ENCODE data around the gene ALOX15. TPM values are rescaled to one million over a fixed set of nuclear protein-coding genes. Genes with fewer than 3 reads are reported as not detected.
"Not testable (repeated sequence)": the region's sequence is repeated elsewhere in the genome, so short reads cannot be mapped to it uniquely, and the experiment has no call there.

The ALOX15 gene
- polyA plus RNA-seq, 1 experiment: not detected

DNA sequence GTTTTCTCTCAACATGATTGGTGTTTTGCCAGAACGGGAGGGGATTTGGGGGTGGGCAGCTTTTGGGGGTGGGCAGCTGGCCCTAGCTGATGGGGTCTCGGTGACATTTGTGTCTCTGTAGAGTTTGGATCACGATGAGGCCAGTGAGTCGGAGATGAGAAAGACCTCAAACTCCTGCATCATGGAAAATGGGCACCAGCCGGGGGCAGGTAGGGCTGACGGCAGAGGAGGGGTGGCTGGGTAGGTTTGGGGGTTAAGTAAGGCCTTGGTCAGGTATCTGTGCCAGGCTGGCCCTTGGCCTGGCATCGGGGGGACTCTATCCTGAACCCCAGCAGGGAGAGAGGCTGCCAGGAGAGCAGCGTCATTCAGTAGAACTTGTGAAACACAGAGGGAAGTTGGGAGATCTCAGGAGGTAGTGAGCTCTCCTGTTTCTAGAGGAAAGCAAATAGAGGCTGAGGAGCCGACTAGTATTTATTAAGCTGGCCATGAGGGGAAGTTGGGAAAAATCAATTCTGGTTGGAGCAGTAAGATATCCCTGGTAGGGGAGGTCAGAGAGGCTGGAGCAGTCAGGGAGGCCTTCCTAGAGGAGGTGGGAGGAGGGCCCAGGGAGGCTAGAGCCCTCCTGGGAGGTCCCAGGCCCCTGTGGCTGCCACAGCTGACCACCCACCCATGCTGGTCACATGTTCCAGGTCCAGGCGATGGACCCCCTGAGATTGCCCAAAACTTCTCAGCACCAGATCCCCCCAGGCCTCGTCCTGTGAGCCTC is 49.1 kb downstream of the ALOX15 start:
- ChIA-PET CTCF (interaction anchor here (0.7 to 1.0 kb wide), 2 partner anchors 19 to 40 kb away, joined by 3 read pairs; no protein-coding TSS in a partner anchor), POLR2A (no interaction called here)
- Histone ChIP-seq H3K4me3 (ENCODE audit: low read depth, low read length) (no peak overlapping the region), H3K27me3 (ENCODE audit: control insufficient read depth, insufficient read depth, low read length) (peaks cover 10% of the 10 kb centered on the region), H3K36me3 (ENCODE audit: control insufficient read depth, insufficient read depth, low read length) (no peaks in the 10 kb centered on the region)
- TF ChIP-seq CTCF (IDR thresholded peaks at IDR 0.05; ENCODE audit: insufficient read depth, low read depth, low read length): no peak
- DNase-seq (ENCODE audit: low read depth): no peak

DNA sequence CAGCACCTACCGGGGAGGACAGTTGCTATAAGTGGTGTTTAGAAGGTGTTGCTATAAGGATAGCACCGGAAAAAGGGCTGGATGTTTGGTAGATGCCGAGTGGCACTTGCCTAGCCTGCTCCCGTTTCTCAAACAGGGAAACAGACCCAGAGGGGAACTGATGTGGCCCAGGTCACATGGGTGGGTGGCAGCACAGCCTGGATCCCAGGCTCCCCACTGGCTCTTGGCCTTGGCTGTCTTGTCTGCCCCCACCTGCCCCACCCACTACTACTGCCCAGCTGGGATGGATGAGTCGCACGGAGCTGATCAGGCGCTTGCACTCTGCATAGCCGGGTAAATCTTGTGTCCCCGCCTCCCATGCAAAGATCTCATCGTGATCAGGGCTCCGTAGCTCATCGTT is 49.9 kb downstream of the ALOX15 start:
- ChIA-PET CTCF (interaction anchor here (0.7 to 1.1 kb wide), 2 partner anchors 24 to 25 kb away, joined by 3 to 4 read pairs; no protein-coding TSS in a partner anchor), POLR2A (interaction anchor here (0.6 kb wide), 1 partner anchor 426 kb away, joined by 3 read pairs; no protein-coding TSS in a partner anchor)
- no peak for DNase-seq (ENCODE audit: low read depth)
- TF ChIP-seq CTCF (IDR thresholded peaks at IDR 0.05; ENCODE audit: insufficient read depth, low read depth, low read length): no peak
- Histone ChIP-seq H3K36me3 (ENCODE audit: control insufficient read depth, insufficient read depth, low read length) (no peaks in the 10 kb centered on the region), H3K27me3 (ENCODE audit: control insufficient read depth, insufficient read depth, low read length) (peaks cover 12% of the 10 kb centered on the region), H3K4me3 (ENCODE audit: low read depth, low read length) (no peak overlapping the region)

- no peak for DNase-seq (ENCODE audit: low read depth)
- ChIA-PET CTCF (interaction anchor here (0.7 to 1.1 kb wide), 2 partner anchors 24 to 25 kb away, joined by 3 to 4 read pairs; no protein-coding TSS in a partner anchor), POLR2A (interaction anchor here (0.6 kb wide), 1 partner anchor 425 kb away, joined by 3 read pairs; no protein-coding TSS in a partner anchor)
- peaks cover 15% of the 10 kb centered on the region for H3K27me3 ChIP-seq (ENCODE audit: control insufficient read depth, insufficient read depth, low read length)
- TF ChIP-seq CTCF (IDR thresholded peaks at IDR 0.05; ENCODE audit: insufficient read depth, low read depth, low read length): no peak
- H3K4me3 ChIP-seq (ENCODE audit: low read depth, low read length): no peak overlapping the region
- H3K36me3 ChIP-seq (ENCODE audit: control insufficient read depth, insufficient read depth, low read length): no peaks in the 10 kb centered on the region
Measured at GRCh38 chr17:4590981-4591453, 50.5 kb downstream of the ALOX15 start.

DNA sequence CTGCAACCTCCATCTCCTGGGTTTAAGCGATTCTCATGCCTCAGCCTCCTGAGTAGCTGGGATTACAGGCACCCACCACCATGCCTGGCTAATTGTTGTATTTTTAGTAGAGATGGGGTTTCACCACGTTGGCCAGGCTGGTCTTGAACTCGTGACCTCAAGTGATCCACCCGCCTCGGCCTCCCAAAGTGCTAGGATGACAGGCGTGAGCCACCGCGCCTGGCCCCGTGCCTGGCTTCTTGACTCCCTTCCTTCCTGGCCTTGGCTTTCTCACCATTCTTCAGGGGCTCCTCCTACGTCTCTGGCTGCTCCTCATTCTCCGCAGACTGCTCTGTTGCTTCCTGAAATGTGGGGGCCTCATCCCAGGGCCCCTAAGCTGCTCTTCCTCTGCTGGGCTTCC is 51.4 kb downstream of the ALOX15 start:
- peaks cover 23% of the 10 kb centered on the region for H3K27me3 ChIP-seq (ENCODE audit: control insufficient read depth, insufficient read depth, low read length)
- DNase-seq (ENCODE audit: low read depth); H3K4me3 ChIP-seq (ENCODE audit: low read depth, low read length); POLR2A ChIA-PET; H3K36me3 ChIP-seq (ENCODE audit: control insufficient read depth, insufficient read depth, low read length): not testable (repeated sequence)
- CTCF ChIA-PET: interaction anchor here (4.7 kb wide), 1 partner anchor 24 kb away, joined by 37 read pairs; no protein-coding TSS in a partner anchor

DNA sequence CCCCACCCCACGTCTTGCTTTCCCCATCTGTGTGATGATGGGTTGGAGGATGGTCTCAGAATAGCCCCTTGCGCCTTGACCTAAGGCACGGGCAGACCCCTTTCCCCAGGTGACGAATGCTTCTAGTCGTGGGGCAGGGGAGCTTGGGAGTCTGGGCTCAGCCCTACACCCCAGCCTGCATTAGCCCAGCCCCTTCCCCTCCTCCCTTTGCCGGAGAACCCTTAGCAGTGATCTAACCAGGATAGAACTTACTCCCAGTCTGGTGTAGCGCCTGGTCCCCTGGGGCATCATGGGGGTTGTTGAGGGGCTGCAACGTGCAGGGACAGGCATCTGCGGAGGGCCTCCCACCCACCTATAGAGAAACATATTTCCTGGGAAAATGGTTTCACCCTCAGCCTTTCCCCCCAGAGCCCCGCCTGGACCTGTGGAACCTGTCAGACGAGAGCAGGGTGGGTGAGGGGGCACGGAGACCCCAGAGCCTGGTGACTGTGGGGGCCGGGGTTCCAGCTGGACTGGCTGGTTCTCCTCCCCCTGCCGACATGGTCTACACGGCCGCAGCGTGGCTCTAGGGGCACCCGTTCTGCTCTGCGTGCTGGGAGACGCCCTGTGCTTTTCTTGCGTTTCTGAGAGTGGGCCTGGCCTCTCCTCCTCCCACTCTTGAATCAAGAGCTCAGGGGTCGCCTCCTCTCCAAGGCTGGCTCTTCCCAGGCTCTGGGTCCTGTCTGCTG is 52.4 kb downstream of the ALOX15 start:
- CTCF ChIA-PET: interaction anchor here (0.5 to 4.7 kb wide), 2 partner anchors 23 to 91 kb away, joined by 3 to 37 read pairs; no protein-coding TSS in a partner anchor
- TF ChIP-seq CTCF (IDR thresholded peaks at IDR 0.05; ENCODE audit: insufficient read depth, low read depth, low read length): no peak
- DNase-seq (ENCODE audit: low read depth): no peak
- POLR2A ChIA-PET: no interaction called here
- Histone ChIP-seq H3K4me3 (ENCODE audit: low read depth, low read length) (no peak overlapping the region), H3K36me3 (ENCODE audit: control insufficient read depth, insufficient read depth, low read length) (no peaks in the 10 kb centered on the region), H3K27me3 (ENCODE audit: control insufficient read depth, insufficient read depth, low read length) (peaks cover 27% of the 10 kb centered on the region)

Measured in BJ (cell line).